ENCODE data around the gene PIGR.

Gene PIGR

GRCh38 chr1:206941766-206942418 lies 4.4 kb downstream of the PIGR start:
- ChIA-PET CTCF (interaction anchor here (1.0 to 1.5 kb wide), 2 partner anchors 40 to 139 kb away, joined by 3 to 5 read pairs; no protein-coding TSS in a partner anchor), POLR2A (no interaction called here)
- no peak for DNase-seq (ENCODE audit: low read depth, low spot score)
- no peak overlapping the region for H3K4me3 ChIP-seq (ENCODE audit: low read depth, low read length)
- no peak for TF ChIP-seq CTCF (IDR thresholded peaks at IDR 0.05; ENCODE audit: insufficient read depth, low read length, missing control alignments)

- no peak for TF ChIP-seq CTCF (IDR thresholded peaks at IDR 0.05; ENCODE audit: insufficient read depth, low read length, missing control alignments)
- H3K4me3 ChIP-seq (ENCODE audit: low read depth, low read length), result no peak overlapping the region
- ChIA-PET POLR2A (no interaction called here), CTCF (interaction anchor here (0.6 to 1.5 kb wide), 3 partner anchors 9 to 41 kb away, joined by 3 to 5 read pairs (median 3); no protein-coding TSS in a partner anchor)
- no peak for DNase-seq (ENCODE audit: low read depth, low spot score)
These were observed 5.7 kb downstream of the PIGR start for GRCh38 chr1:206940588-206940936.

GRCh38 chr1:206939841-206940587 lies 6.3 kb downstream of the PIGR start:
- no peak overlapping the region for H3K4me3 ChIP-seq (ENCODE audit: low read depth, low read length)
- CTCF ChIA-PET, result interaction anchor here (0.6 to 1.1 kb wide), 3 partner anchors 8 to 123 kb away, joined by 3 read pairs; no protein-coding TSS in a partner anchor
- POLR2A ChIA-PET, result no interaction called here
- no peak for TF ChIP-seq CTCF (IDR thresholded peaks at IDR 0.05; ENCODE audit: insufficient read depth, low read length, missing control alignments)
- DNase-seq (ENCODE audit: low read depth, low spot score), result no peak

GRCh38 chr1:206939131-206939530 lies 7.1 kb downstream of the PIGR start:
- no peak for DNase-seq (ENCODE audit: low read depth, low spot score)
- CTCF ChIA-PET, result interaction anchor here (0.9 to 1.3 kb wide), 4 partner anchors 27 to 122 kb away, joined by 3 to 7 read pairs (median 4); no protein-coding TSS in a partner anchor
- no peak overlapping the region for H3K4me3 ChIP-seq (ENCODE audit: low read depth, low read length)
- POLR2A ChIA-PET, result no interaction called here
- no peak for TF ChIP-seq CTCF (IDR thresholded peaks at IDR 0.05; ENCODE audit: insufficient read depth, low read length, missing control alignments)

- CTCF ChIA-PET, result interaction anchor here (2.9 to 3.0 kb wide), 2 partner anchors 25 to 44 kb away, joined by 17 to 30 read pairs; no protein-coding TSS in a partner anchor
- POLR2A ChIA-PET, result no interaction called here
- TF ChIP-seq CTCF (IDR thresholded peaks at IDR 0.05; ENCODE audit: insufficient read depth, low read length, missing control alignments), result no peak
- no peak for DNase-seq (ENCODE audit: low read depth, low spot score)
- H3K4me3 ChIP-seq (ENCODE audit: low read depth, low read length), result no peak overlapping the region
These were observed 8.8 kb downstream of the PIGR start for GRCh38 chr1:206937425-206937824.

GRCh38 chr1:206935491-206936067 lies 10.7 kb downstream of the PIGR start:
- H3K4me3 ChIP-seq (ENCODE audit: low read depth, low read length), result no peak overlapping the region
- no peak for DNase-seq (ENCODE audit: low read depth, low spot score)
- POLR2A ChIA-PET, result no interaction called here
- peak; percentile 64 for TF ChIP-seq CTCF (IDR thresholded peaks at IDR 0.05; ENCODE audit: insufficient read depth, low read length, missing control alignments)
- CTCF ChIA-PET, result interaction anchor here (0.7 to 3.0 kb wide), 15 partner anchors 10 to 564 kb away, joined by 3 to 30 read pairs (median 4); partner anchors contain the start of gene PIGR

Data from AG04449 (cell line).